ENCODE measurements around the gene HYAL3.

- TF ChIP-seq MAX (IDR thresholded peaks at IDR 0.05) (peak; percentile 12; the same call in 1 of the 2 replicates), RXRA (IDR thresholded peaks at IDR 0.05; ENCODE audit: insufficient read depth, low read depth, low read length) (no peak), TCF12 (IDR thresholded peaks at IDR 0.05; ENCODE audit: low read depth, low read length) (no peak), POLR2A (IDR thresholded peaks at IDR 0.05; ENCODE audit: control extremely low read depth in 1 of 2, low read depth in 2 of 2, low read length in 2 of 2) (no peak), ASH2L (IDR thresholded peaks at IDR 0.05; ENCODE audit: low read length) (no peak)
Observed at GRCh38 chr3:50256978-50257890, 42.0 kb downstream of the HYAL3 start.

Data from H1 (cell line).